HG02885 (cell line): Measurements from ENCODE around the gene LPXN.

ENCODE experiments used
- ATAC-seq: cut with Tn5 transposase; IDR thresholded peaks from one replicate; pipeline ENCODE4 v1.9.1; 2021; ENCODE audit warnings: mild to moderate bottlenecking; ENCODE audit not compliant: unreplicated experiment, poor library complexity

LPXN gene

GRCh38 chr11:58575377-58576020 is at the start of gene LPXN:
Gene LPXN, minus strand, starts transcription at chr11:58575856. Its CDS starts 84 bp downstream, at chr11:58575772.
- ATAC-seq, result no peak

- ATAC-seq, result no peak
These were observed 49.4 kb upstream of the LPXN start for GRCh38 chr11:58625086-58625485.

GRCh38 chr11:58622344-58622743 is 46.7 kb upstream of the LPXN start, which contains the start of gene CNTF:
Gene CNTF, plus strand, starts transcription at chr11:58622665. Its CDS starts 88 bp downstream, at chr11:58622753.
- no peak for ATAC-seq

- ATAC-seq, result peak; percentile 71
These were observed 46.1 kb upstream of the LPXN start for GRCh38 chr11:58621586-58622262.

- ATAC-seq, result no peak
These were observed 42.4 kb upstream of the LPXN start for GRCh38 chr11:58617976-58618557.

- no peak for ATAC-seq
These were observed 40.9 kb upstream of the LPXN start for GRCh38 chr11:58616594-58616993.

- no peak for ATAC-seq
These were observed 39.9 kb upstream of the LPXN start for GRCh38 chr11:58615559-58615958.

- ATAC-seq, result no peak
These were observed 37.6 kb upstream of the LPXN start for GRCh38 chr11:58613228-58613627.

GRCh38 chr11:58609723-58610122 is 34.1 kb upstream of the LPXN start:
- no peak for ATAC-seq

GRCh38 chr11:58608331-58608730 is 32.7 kb upstream of the LPXN start:
- no peak for ATAC-seq

- no peak for ATAC-seq
These were observed 31.5 kb upstream of the LPXN start for GRCh38 chr11:58606930-58607714.

GRCh38 chr11:58600510-58600909 is 24.9 kb upstream of the LPXN start:
- no peak for ATAC-seq

- no peak for ATAC-seq
These were observed 22.0 kb upstream of the LPXN start for GRCh38 chr11:58597486-58598144.

GRCh38 chr11:58596621-58597020 is 21.0 kb upstream of the LPXN start:
- ATAC-seq, result no peak

- ATAC-seq, result no peak
These were observed 19.2 kb upstream of the LPXN start for GRCh38 chr11:58594826-58595225.

GRCh38 chr11:58592760-58593472 is 17.3 kb upstream of the LPXN start:
- peak; percentile 60 for ATAC-seq

- ATAC-seq, result no peak
These were observed 16.0 kb upstream of the LPXN start for GRCh38 chr11:58591659-58592058.

GRCh38 chr11:58586998-58587397 is 11.3 kb upstream of the LPXN start:
- no peak for ATAC-seq

GRCh38 chr11:58582437-58582836 is 6.8 kb upstream of the LPXN start:
- no peak for ATAC-seq

GRCh38 chr11:58580311-58580710 is 4.7 kb upstream of the LPXN start:
- ATAC-seq, result no peak
